Keratinocyte (primary cell): Measurements from ENCODE around the gene FLVCR2.

Source experiments
- CTCF ChIP-seq, 3 experiments: IDR thresholded peaks in 1 of 3; conservative IDR thresholded peaks in 1 of 3; optimal IDR thresholded peaks in 1 of 3; 2 replicates in 2 of 3; 3 replicates in 1 of 3; pipeline versions ENCODE3 to v1.5.1; 2011; ENCODE audit warnings: low read length in 3 of 3, mild to moderate bottlenecking in 3 of 3, moderate library complexity in 2 of 3, control low read depth in 1 of 3, inconsistent platforms in 1 of 3; ENCODE audit not compliant: insufficient read depth in 2 of 3; ENCODE audit errors: extremely low read depth in 1 of 3
- EZH2 ChIP-seq: IDR thresholded peaks from one replicate; pipeline ENCODE4 v1.6.1; 2012; ENCODE audit warnings: inconsistent platforms, mild to moderate bottlenecking, low read length, moderate library complexity

- TF ChIP-seq EZH2 (no peak), CTCF (optimal IDR thresholded peaks at IDR 0.05 in 1 of 3, IDR thresholded peaks at IDR 0.05 in 1 of 3, conservative IDR thresholded peaks at IDR 0.05 in 1 of 3; ENCODE audit: extremely low read depth in 1 of 3, insufficient read depth in 2 of 3, low read length in 3 of 3) (peak; percentile 96 to 99 (median 96))
Observed at GRCh38 chr14:75654127-75654732, 75.8 kb downstream of the FLVCR2 start.
